Lower lobe of right lung (tissue), 2 donors: ENCODE results near the gene PSMC3IP. TPM values are rescaled to one million over a fixed set of nuclear protein-coding genes. Genes with fewer than 3 reads are reported as not detected.

Experiments
- ATAC-seq, 2 donors: fragments of 200-7000 bp; cut with Tn5 transposase; one replicate each; pipeline ENCODE4 v1.9.1; 2020 to 2022; ENCODE audit warnings: mild to moderate bottlenecking in 2 of 2, moderate library complexity in 2 of 2
- DNase-seq: peaks from one replicate; pipeline ENCODE4 v3.0.0-alpha.2; 2020
- H3K27ac ChIP-seq: fragments of 200-600 bp; one replicate; pipeline ENCODE4 v1.8.0; 2022
- H3K27me3 ChIP-seq: fragments of 200-600 bp; one replicate; pipeline ENCODE4 v1.8.0; 2022; ENCODE audit warnings: low read depth
- H3K36me3 ChIP-seq: fragments of 200-600 bp; one replicate; pipeline ENCODE4 v1.8.0; 2022; ENCODE audit warnings: mild to moderate bottlenecking
- H3K4me1 ChIP-seq: fragments of 200-600 bp; one replicate; pipeline ENCODE4 v1.8.0; 2022
- H3K4me3 ChIP-seq: fragments of 200-600 bp; one replicate; pipeline ENCODE4 v1.8.0; 2022; ENCODE audit warnings: mild to moderate bottlenecking
- H3K9me3 ChIP-seq: fragments of 200-600 bp; one replicate; pipeline ENCODE4 v1.8.0; 2022
- intact Hi-C: fragments of 100-400 bp; cut with DNase I; formaldehyde crosslinking; loops from one replicate; pipeline ENCODE4 v1.11.0; 2022
- total RNA-seq: library from RNA; stranded (reverse); fragmentation: NEBNext Ultra II Directional; extraction: Animal tissue kit (Norgen Biotek cat#: 25700); gene quantifications from one replicate; pipeline ENCODE4 v1.2.1, GENCODE V29; 2021
- TF ChIP-seq, protein P1 (sequence below): fragments of 200-600 bp; IDR thresholded peaks from one replicate; pipeline ENCODE4 v1.8.0; 2022; ENCODE audit warnings: antibody characterized with exemption, mild to moderate bottlenecking
- donor health status: DM: no; HTN: yes; CAD: no; lungs with severe emphysema.

The PSMC3IP gene
- total RNA-seq, 1 donor from 2014 or later = 4.8 TPM

GRCh38 chr17:42591411-42591810 is 13.9 kb upstream of the PSMC3IP start:
- intact Hi-C loops = no loop called here
- ATAC-seq (no peak), DNase-seq (no peak)
- Histone ChIP-seq H3K27me3 (no peaks in the 10 kb centered on the region), H3K4me3 (no peak overlapping the region), H3K36me3 (peaks cover 82% of the 10 kb centered on the region), H3K27ac (no peak overlapping the region), H3K9me3 (no peaks in the 10 kb centered on the region), H3K4me1 (peaks cover 13% of the 10 kb centered on the region)
- TF ChIP-seq, protein P1, sequence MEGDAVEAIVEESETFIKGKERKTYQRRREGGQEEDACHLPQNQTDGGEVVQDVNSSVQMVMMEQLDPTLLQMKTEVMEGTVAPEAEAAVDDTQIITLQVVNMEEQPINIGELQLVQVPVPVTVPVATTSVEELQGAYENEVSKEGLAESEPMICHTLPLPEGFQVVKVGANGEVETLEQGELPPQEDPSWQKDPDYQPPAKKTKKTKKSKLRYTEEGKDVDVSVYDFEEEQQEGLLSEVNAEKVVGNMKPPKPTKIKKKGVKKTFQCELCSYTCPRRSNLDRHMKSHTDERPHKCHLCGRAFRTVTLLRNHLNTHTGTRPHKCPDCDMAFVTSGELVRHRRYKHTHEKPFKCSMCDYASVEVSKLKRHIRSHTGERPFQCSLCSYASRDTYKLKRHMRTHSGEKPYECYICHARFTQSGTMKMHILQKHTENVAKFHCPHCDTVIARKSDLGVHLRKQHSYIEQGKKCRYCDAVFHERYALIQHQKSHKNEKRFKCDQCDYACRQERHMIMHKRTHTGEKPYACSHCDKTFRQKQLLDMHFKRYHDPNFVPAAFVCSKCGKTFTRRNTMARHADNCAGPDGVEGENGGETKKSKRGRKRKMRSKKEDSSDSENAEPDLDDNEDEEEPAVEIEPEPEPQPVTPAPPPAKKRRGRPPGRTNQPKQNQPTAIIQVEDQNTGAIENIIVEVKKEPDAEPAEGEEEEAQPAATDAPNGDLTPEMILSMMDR = no peak

DNA sequence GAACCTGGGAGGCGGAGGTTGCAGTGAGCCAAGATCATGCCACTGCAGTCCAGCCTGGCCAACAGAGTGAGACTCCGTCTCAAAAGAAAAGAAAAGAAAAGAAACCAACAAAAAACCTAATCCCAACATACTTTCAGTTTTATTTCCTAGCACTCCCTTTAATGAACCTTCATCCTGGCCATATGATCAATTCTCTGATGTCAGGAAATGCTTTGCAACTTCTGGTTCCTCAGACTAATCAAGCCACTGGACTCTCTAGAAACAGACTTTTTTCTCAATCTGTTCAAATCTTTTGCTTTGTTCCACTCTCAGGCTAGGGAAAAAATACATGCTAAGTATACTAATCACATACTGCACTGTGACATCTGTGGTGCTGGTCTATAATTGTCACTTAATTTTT is 13.4 kb upstream of the PSMC3IP start:
- ATAC-seq = no peak
- Histone ChIP-seq H3K4me3 (no peak overlapping the region), H3K9me3 (no peaks in the 10 kb centered on the region), H3K36me3 (peaks cover 82% of the 10 kb centered on the region), H3K27ac (no peak overlapping the region), H3K4me1 (peaks cover 18% of the 10 kb centered on the region), H3K27me3 (no peaks in the 10 kb centered on the region)
- DNase-seq = no peak
- TF ChIP-seq, protein P1 = no peak
- intact Hi-C loops = no loop called here

GRCh38 chr17:42586514-42587230 is 9.1 kb upstream of the PSMC3IP start:
- H3K4me3 ChIP-seq = no peak overlapping the region

DNA sequence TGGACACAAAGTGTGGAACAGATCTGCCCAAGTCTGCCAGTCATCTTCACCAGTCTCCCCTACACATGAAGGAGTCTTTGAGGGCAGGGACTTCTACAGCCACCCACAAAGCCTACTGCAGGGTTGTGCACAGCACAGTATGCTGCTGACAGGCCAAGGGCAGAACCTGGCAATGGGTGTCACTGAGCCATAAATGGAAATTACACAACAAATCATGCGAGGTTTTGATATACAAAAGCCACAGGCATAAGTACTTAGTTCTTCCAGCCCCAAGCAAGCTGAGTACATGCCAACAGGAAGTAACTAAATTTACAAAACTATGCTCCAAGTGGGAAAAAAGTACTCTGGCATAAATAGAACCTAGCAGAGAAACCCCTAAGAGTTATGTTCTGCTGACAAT is 7.8 kb upstream of the PSMC3IP start:
- no peaks in the 10 kb centered on the region for H3K27me3 ChIP-seq
- no peak overlapping the region for H3K4me3 ChIP-seq
- intact Hi-C loops = no loop called here
- H3K4me1 ChIP-seq = peaks cover 31% of the 10 kb centered on the region
- H3K9me3 ChIP-seq = no peaks in the 10 kb centered on the region
- peak overlapping the region; percentile 46 for H3K27ac ChIP-seq
- ATAC-seq (peak; percentile 83 to 84), DNase-seq (no peak)
- peaks cover 100% of the 10 kb centered on the region for H3K36me3 ChIP-seq
- TF ChIP-seq, protein P1 = no peak

More at GRCh38 chr17:42586514-42587230, 9.1 kb upstream of the PSMC3IP start:
- peaks cover 100% of the 10 kb centered on the region for H3K36me3 ChIP-seq
- intact Hi-C loops = no loop called here
- ATAC-seq (no peak), DNase-seq (no peak)
- H3K27me3 ChIP-seq = no peaks in the 10 kb centered on the region
- TF ChIP-seq, protein P1 = no peak
- H3K4me1 ChIP-seq = peaks cover 31% of the 10 kb centered on the region
- peak overlapping the region; percentile 18 for H3K27ac ChIP-seq
- no peaks in the 10 kb centered on the region for H3K9me3 ChIP-seq

DNA sequence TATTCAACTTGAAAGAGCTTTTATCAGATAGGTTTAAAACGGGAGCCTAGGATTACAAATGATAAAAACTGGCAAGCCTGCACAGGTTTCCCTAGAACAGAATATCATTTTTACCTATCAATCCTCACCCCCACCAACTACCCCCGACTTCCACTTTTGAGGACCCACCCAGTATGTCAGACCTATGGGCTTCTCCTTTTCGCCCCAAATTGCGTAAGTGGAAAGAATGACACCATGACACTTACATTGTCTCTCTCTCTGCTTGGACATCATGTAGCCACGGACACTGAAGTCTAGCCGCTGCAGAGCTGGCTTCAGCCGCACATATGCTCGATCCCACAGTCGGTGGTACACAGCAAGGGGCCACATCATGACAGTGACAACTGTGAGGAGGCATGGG is 7.4 kb upstream of the PSMC3IP start:
- Histone ChIP-seq H3K27me3 (no peaks in the 10 kb centered on the region), H3K4me3 (no peak overlapping the region), H3K9me3 (no peaks in the 10 kb centered on the region), H3K4me1 (peaks cover 31% of the 10 kb centered on the region), H3K27ac (peak overlapping the region; percentile 46), H3K36me3 (peaks cover 100% of the 10 kb centered on the region)
- DNase-seq (no peak), ATAC-seq (peak; percentile 61 to 70)
- TF ChIP-seq, protein P1 = no peak
- intact Hi-C loops = no loop called here
